Mucosa of stomach (tissue), 1 donor: ENCODE results near the gene PHKB.

Source experiments
- H3K27me3 ChIP-seq: one replicate; pipeline ENCODE4 v1.7.0; 2013; ENCODE audit warnings: mild to moderate bottlenecking, low read length; ENCODE audit not compliant: control insufficient read depth, insufficient read depth
- H3K36me3 ChIP-seq: one replicate; pipeline ENCODE4 v1.7.0; 2013; ENCODE audit warnings: low read length; ENCODE audit not compliant: control insufficient read depth, insufficient read depth
- H3K4me1 ChIP-seq: one replicate; pipeline ENCODE4 v1.7.0; 2013; ENCODE audit warnings: mild to moderate bottlenecking, low read length; ENCODE audit not compliant: control insufficient read depth, insufficient read depth
- H3K4me3 ChIP-seq: one replicate; pipeline ENCODE4 v1.7.0; 2013; ENCODE audit warnings: low read length
- H3K9ac ChIP-seq: one replicate; pipeline ENCODE4 v1.7.0; 2013; ENCODE audit warnings: mild to moderate bottlenecking, low read length, moderate library complexity
- H3K9me3 ChIP-seq: one replicate; pipeline ENCODE4 v1.7.0; 2013; ENCODE audit warnings: mild to moderate bottlenecking, low read length, moderate library complexity; ENCODE audit not compliant: control insufficient read depth
- donor health status: Pancreatic carcinoma.

PHKB gene

DNA sequence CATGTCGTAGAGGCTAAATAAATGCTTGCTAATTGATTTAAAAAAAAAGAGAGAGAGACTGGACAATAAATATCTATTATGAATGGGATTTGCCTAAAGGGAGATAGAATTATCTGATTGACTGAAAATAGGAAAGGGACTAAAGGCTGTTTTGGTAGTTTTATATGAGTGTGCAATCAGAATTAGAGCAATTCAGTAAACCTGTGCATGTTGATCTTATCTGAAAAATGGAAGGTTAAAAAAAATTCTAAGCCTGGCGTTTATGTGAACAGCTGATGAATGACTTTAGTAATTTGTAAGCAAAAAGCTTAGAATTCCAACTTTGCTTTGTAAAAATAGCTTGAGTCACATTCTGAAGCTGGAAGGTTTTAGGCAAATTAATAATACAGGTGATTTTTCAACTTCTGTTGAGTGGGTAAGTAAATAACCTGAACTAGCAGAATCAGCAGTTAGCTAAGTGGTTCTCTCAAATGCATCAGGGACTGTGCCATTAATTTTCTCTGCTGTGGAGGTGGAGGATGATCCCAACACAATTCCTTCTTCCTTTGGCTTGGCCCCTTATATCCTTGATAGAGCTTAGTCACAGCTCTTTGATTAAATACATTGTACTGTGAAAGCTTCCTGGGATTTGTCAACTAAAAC, 254.4 kb downstream of the PHKB start:
- Histone ChIP-seq H3K4me3 (no peak overlapping the region), H3K4me1 (peaks cover 15% of the 10 kb centered on the region), H3K36me3 (no peaks in the 10 kb centered on the region), H3K9me3 (no peaks in the 10 kb centered on the region), H3K9ac (no peak overlapping the region), H3K27me3 (no peaks in the 10 kb centered on the region)

DNA sequence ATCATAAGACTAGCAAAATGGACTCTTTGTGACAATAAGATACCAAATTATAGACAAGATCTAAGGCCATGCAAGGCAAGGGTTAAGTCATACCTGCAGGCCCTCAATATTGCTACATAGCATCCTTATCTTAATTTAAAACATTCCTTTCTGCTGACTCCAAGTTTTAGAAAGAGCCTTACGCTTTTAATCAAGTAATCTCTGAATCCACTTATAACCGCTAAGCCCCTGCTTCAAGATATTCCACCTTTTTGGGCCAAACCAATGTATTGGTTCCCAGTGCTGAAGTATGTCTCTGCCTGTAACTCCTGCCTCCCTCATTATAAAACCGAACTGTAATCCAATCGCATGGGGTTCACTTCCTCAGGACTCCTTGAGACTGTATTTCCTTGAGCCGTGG, 255.4 kb downstream of the PHKB start:
- H3K4me1 ChIP-seq: peaks cover 24% of the 10 kb centered on the region
- H3K36me3 ChIP-seq: no peaks in the 10 kb centered on the region
- no peak overlapping the region for H3K9ac ChIP-seq
- H3K9me3 ChIP-seq: no peaks in the 10 kb centered on the region
- no peaks in the 10 kb centered on the region for H3K27me3 ChIP-seq
- H3K4me3 ChIP-seq: no peak overlapping the region

DNA sequence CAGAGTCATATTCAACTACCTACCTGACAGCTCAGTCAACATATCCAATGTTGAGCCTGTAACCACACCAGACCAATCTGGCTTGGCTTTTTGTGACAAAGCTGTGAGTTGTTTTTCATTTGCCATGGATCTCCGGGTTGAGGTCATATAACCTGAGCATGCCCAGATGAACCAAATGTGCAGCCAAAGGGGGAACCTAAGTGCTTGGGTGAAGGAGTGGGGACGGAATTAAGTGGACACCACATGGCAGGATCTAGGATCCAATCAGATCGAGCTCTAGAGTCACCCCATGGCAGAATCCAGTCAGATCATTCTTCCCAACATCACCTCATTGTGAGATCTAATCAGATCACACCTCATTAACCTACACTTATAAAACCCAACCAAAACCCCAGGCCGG, 258.6 kb downstream of the PHKB start:
- Histone ChIP-seq H3K4me1 (peaks cover 19% of the 10 kb centered on the region), H3K9ac (no peak overlapping the region), H3K27me3 (no peaks in the 10 kb centered on the region), H3K36me3 (no peaks in the 10 kb centered on the region), H3K9me3 (no peaks in the 10 kb centered on the region), H3K4me3 (no peak overlapping the region)

DNA sequence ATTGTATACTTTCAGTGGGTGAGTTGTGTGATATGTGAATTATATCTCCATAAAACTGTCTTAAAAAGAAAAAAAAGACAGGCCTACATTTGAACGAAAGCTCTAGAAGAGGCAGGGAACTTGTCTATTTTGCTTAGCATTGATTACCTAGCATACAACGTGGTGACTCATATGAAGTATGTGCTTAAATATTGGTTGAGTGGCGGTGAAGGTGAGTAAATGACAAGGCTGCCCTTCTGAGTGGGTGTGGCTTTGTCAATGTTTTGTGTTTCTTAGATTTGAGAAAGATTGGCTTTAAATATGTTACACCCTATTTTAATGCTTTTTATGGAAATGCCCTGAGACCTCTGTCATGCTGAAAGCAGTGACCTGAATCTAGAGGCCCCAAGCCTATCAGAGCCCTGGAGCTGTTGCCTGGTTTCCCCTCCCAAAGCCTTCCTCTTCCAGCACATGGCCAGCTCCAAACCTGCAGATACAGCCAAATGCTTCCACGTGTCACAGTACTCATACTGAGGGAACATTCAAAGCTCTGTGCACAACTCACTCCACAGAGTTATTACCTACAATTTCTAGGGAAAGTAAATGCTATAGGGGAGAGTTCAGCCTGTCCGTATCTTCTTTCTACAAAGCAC, 260.0 kb downstream of the PHKB start:
- Histone ChIP-seq H3K9ac (no peak overlapping the region), H3K36me3 (no peaks in the 10 kb centered on the region), H3K27me3 (no peaks in the 10 kb centered on the region), H3K9me3 (no peaks in the 10 kb centered on the region), H3K4me1 (peaks cover 19% of the 10 kb centered on the region), H3K4me3 (no peak overlapping the region)

DNA sequence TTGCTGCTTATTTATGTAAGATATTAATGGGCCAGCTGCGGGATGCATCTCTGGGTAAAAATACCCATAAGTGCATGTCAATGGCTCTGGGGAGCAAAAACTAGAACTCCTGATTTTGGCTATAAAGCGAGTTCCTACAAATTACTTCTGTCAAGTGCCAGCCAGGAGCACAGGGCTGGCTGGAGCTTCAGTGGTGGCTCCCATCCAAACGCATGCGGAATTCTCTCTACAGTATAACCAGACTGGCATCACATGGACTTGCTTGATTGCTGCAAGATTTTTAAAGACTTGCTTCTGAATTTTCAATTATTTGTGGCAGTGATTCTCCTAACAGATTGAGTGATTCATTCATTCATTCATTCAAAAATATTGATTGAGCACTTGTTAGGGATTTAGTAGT, 260.9 kb downstream of the PHKB start:
- Histone ChIP-seq H3K9ac (no peak overlapping the region), H3K36me3 (no peaks in the 10 kb centered on the region), H3K27me3 (no peaks in the 10 kb centered on the region), H3K4me1 (peaks cover 19% of the 10 kb centered on the region), H3K4me3 (no peak overlapping the region), H3K9me3 (no peaks in the 10 kb centered on the region)

DNA sequence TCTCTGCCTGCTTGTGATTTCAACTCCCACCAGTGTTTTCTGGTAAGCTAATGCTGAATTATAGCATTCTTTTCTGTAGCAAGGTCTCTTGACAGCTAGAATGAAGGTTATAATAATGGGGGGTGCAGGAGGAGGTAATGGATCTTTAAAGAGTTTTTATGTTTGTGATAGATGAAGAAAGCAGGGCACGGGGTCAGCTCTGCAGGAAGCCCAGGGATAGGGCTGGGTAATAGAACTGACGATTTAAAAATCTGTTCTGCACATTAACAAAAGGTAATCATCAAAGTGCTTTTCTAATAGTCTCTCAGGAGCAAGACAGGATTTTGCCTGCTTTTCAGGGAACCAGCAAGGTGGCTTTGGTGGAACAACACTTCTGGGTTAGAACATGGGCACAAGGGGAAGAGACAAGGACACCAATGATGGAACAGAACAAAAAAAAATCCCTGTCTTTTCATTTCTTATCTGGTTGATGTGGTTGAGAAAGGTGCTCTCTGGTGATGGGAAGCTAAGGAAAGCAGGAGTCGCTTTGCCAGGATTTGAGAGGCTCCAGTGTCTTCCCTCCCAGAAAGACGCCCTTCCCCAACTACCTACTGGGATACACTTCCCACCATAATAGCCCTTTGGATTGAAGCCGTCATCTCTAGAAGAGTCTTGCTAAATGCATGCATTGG, 263.1 kb downstream of the PHKB start:
- H3K36me3 ChIP-seq: no peaks in the 10 kb centered on the region
- H3K27me3 ChIP-seq: no peaks in the 10 kb centered on the region
- peaks cover 28% of the 10 kb centered on the region for H3K4me1 ChIP-seq
- H3K4me3 ChIP-seq: no peak overlapping the region
- H3K9me3 ChIP-seq: no peaks in the 10 kb centered on the region
- no peak overlapping the region for H3K9ac ChIP-seq

DNA sequence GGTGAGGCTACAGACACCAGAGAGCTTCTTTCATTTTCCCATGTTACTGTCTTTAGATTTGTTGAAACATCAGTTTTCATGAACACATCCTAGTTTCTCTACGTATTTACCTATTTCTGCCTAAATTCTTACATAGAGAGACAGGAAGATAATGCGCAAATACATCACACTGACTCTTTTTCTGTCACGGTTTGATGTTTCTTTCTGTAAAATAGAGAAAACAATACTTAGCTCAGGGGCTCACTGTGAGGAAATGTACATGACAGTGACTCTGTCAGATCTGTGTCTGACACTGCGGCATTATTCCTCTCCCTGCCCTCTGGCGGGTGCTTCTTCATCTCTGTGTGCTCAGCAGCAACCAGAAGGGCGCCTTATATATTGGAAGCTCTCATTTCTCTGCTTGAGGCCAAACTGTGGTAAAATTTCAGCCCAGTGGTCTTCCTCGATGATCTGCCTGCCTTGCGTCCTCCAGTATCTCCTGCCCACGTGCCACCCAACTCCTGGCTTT, 264.1 kb downstream of the PHKB start:
- Histone ChIP-seq H3K9ac (no peak overlapping the region), H3K4me3 (no peak overlapping the region), H3K27me3 (no peaks in the 10 kb centered on the region), H3K36me3 (no peaks in the 10 kb centered on the region), H3K4me1 (peaks cover 27% of the 10 kb centered on the region), H3K9me3 (no peaks in the 10 kb centered on the region)

DNA sequence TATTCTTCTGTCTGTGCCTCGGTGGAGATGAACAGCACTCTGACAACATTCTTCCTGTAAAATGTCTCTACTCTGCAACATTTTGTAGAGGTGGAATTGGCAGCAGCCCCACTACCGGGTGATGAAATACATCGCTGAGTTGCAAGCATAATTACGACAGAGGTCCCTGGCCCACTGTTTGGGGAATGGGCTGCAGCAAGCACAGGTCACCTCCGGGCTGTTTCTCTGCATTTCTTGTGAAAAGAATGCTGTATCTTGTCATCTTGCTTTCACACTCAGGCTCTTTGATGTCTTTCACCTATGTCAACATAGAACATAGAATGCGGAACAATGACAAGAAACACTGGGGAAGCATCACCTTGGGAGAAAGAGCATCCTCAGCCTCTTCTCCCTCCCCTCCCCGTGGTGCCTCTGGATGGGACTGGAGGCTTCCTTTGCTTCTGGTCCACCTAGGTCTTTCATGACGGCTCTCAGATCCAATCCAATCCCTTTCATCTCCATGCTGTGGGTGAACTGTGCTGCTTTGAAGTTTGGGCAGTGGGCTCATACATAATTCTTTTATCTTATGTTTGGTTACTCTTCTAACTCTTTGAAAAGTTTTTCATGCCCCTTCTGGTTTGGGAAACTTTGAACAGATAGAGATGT, 265.0 kb downstream of the PHKB start:
- Histone ChIP-seq H3K9ac (no peak overlapping the region), H3K27me3 (no peaks in the 10 kb centered on the region), H3K9me3 (no peaks in the 10 kb centered on the region), H3K4me3 (no peak overlapping the region), H3K4me1 (peaks cover 19% of the 10 kb centered on the region), H3K36me3 (no peaks in the 10 kb centered on the region)

DNA sequence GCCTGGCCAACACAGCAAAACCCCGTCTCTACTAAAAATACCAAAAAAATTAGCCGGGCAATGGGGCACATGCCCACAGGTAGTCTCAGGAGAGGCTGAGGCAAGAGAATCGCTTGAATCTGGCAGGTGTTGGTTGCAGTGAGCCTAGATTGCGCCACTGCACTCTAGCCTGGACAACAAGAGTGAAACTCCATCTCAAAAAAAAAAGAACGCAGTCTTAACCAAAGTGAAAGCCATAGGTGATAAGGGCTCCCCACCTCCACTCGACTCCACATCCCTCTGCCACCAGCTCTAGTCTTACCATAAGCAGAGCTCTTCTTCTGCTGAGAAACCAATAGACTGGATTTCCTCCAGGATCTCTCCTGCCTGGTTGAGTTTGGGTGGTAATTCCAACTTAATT, 266.0 kb downstream of the PHKB start:
- Histone ChIP-seq H3K4me1 (peaks cover 10% of the 10 kb centered on the region), H3K36me3 (no peaks in the 10 kb centered on the region)

DNA sequence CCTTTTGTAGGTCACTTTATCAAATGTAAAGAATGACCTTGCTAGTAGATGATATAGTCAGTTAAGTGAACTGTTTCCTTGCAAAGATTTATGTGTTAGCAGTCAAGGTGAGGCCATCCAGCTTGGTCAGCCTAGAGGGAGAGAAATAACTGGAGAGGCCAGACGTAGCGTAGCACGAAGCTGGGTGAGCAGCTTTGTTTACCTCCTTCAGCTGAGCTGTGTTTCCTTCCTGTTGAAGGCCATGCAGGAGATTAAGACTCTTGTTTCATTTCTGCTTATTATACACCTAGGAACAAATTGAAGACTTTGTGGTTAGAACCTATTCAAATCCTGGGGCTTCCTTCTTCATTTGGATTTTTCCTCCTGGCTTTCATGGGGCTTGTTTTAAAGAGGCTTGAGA, 267.1 kb downstream of the PHKB start:
- no peaks in the 10 kb centered on the region for H3K36me3 ChIP-seq
- H3K9ac ChIP-seq: no peak overlapping the region
- no peaks in the 10 kb centered on the region for H3K27me3 ChIP-seq
- no peaks in the 10 kb centered on the region for H3K9me3 ChIP-seq
- H3K4me1 ChIP-seq: peaks cover 14% of the 10 kb centered on the region
- H3K4me3 ChIP-seq: no peak overlapping the region

More for the DNA sequence above, 266.0 kb downstream of the PHKB start:
- no peaks in the 10 kb centered on the region for H3K9me3 ChIP-seq
- no peaks in the 10 kb centered on the region for H3K27me3 ChIP-seq
- H3K9ac ChIP-seq: no peak overlapping the region
- no peak overlapping the region for H3K4me3 ChIP-seq

DNA sequence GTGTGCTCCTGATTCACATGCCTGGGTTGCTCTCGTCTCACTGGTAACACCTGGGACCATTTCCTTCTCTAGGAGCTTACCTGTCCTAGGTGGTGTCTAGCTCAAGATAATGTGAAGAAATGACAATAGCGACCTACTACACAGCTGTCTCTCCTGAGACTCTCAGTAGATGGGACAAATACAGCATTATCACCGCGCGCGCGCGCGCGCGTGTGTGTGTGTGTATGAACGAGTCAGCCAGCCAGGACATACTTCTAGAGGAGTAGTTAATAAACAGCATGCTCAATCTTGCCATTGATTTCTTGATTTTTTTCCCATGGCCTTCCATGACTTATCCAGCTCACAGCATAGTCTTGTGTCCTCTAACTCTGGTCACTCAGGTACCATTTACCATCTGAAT, 268.6 kb downstream of the PHKB start:
- Histone ChIP-seq H3K36me3 (no peaks in the 10 kb centered on the region), H3K4me1 (peaks cover 29% of the 10 kb centered on the region), H3K9me3 (no peaks in the 10 kb centered on the region)

DNA sequence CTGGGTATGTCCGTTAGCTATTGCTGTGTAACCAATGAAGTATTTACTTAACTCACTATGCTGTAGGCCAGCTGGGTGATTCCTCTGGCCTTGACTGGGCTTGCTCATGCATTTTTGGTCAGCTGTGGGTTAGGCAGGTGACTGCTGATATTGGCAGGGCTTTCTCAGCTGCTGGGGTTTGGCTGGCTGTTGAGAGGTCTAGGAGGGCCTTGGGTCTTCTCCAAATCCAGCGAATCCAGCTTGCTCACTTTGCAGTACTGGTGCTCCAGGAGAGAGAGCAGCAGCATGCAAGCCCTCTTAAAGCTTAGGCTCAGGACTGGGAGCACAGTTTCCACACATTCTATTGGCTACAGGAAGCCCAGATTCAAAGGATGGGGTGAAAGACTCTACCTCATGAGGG, 270.1 kb downstream of the PHKB start:
- no peaks in the 10 kb centered on the region for H3K27me3 ChIP-seq
- H3K4me1 ChIP-seq: peaks cover 41% of the 10 kb centered on the region
- H3K9ac ChIP-seq: no peak overlapping the region
- no peak overlapping the region for H3K4me3 ChIP-seq
- no peaks in the 10 kb centered on the region for H3K36me3 ChIP-seq
- H3K9me3 ChIP-seq: no peaks in the 10 kb centered on the region

More for the DNA sequence above, 268.6 kb downstream of the PHKB start:
- Histone ChIP-seq H3K27me3 (no peaks in the 10 kb centered on the region), H3K4me3 (no peak overlapping the region), H3K9ac (no peak overlapping the region)
